H1 (cell line): ENCODE results near the gene ITGA5. TPM values are rescaled to one million over a fixed set of nuclear protein-coding genes. Genes with fewer than 3 reads are reported as not detected.

Experiments used
- CTCF ChIA-PET: fragments of 300-600 bp; sonication (Branson Sonifier 250); formaldehyde crosslinking; loops from one replicate; lab custom pipeline; 2021; ENCODE audit not compliant: partially characterized antibody; lab: Charles Lee
- POLR2A ChIA-PET: fragments of 300-600 bp; sonication (Branson Sonifier 250); formaldehyde crosslinking; loops from one replicate; lab custom pipeline; 2021; ENCODE audit warnings: inconsistent platforms; ENCODE audit not compliant: partially characterized antibody; lab: Charles Lee
- DNase-seq, 2 experiments: peaks; one replicate each; pipeline versions ENCODE4 v3.0.0 to v3.0.0-alpha.2; 2010 to 2022; ENCODE audit warnings: low spot score in 2 of 2, low read depth in 1 of 2, mixed read lengths in 1 of 2
- FAIRE-seq: peaks from 2 replicates; lab custom pipeline; 2011; peaks lifted over from hg19 to GRCh38; lab: Jason Lieb, UNC
- H2AFZ ChIP-seq: 2 replicates; pipeline ENCODE4 v1.8.1; 2012; ENCODE audit warnings: low read length, inconsistent platforms
- H2AK5ac ChIP-seq: 2 replicates; pipeline ENCODE4 v1.6.1; 2013; ENCODE audit warnings: low read depth, low read length
- H2BK120ac ChIP-seq: replicated peaks from 2 replicates; pipeline ENCODE3; 2013; ENCODE audit warnings: low read depth, low read length, inconsistent platforms
- H2BK12ac ChIP-seq: 2 replicates; pipeline ENCODE4 v1.6.1; 2013; ENCODE audit warnings: low read depth, low read length
- H2BK15ac ChIP-seq: 2 replicates; pipeline ENCODE4 v1.6.1; 2013; ENCODE audit warnings: low read length
- H2BK20ac ChIP-seq: 2 replicates; pipeline ENCODE4 v1.6.1; 2013; ENCODE audit warnings: low read length
- H2BK5ac ChIP-seq: 2 replicates; pipeline ENCODE4 v1.6.1; 2013; ENCODE audit warnings: low read depth, low read length
- H3K14ac ChIP-seq: 2 replicates; pipeline ENCODE4 v1.6.1; 2013; ENCODE audit warnings: inconsistent platforms; ENCODE audit not compliant: insufficient read length
- H3K18ac ChIP-seq: 2 replicates; pipeline ENCODE4 v1.6.1; 2013; ENCODE audit warnings: low read length; ENCODE audit errors: extremely low read depth
- H3K23ac ChIP-seq: 2 replicates; pipeline ENCODE4 v1.6.1; 2013; ENCODE audit warnings: inconsistent platforms; ENCODE audit not compliant: insufficient read length
- H3K23me2 ChIP-seq: 2 replicates; pipeline ENCODE4 v1.6.1; 2013; ENCODE audit warnings: low read depth, low read length
- H3K27ac ChIP-seq: 2 replicates; pipeline ENCODE4 v1.6.1; 2011; ENCODE audit warnings: low read depth, low read length, inconsistent platforms
- H3K27me3 ChIP-seq, 4 experiments: replicated peaks in 1 of 4; 1 replicate in 1 of 4; 2 replicates in 3 of 4; pipeline versions ENCODE4 v1.6.1 to v1.8.1; 2011 to 2013; ENCODE audit warnings: low read length in 3 of 4, mild to moderate bottlenecking in 3 of 4, inconsistent platforms in 2 of 4, mixed read lengths in 2 of 4, moderate library complexity in 1 of 4; ENCODE audit not compliant: control insufficient read depth in 3 of 4, insufficient read depth in 3 of 4; ENCODE audit errors: extremely low read depth in 1 of 4
- H3K36me3 ChIP-seq, 4 experiments: 2 replicates each; pipeline versions ENCODE4 v1.6.1 to v1.8.1; 2011 to 2013; ENCODE audit warnings: mild to moderate bottlenecking in 4 of 4, low read length in 3 of 4, moderate library complexity in 2 of 4, control low read depth in 1 of 4, inconsistent platforms in 1 of 4; ENCODE audit not compliant: insufficient read depth in 4 of 4, control insufficient read depth in 2 of 4
- H3K4ac ChIP-seq: replicated peaks from 2 replicates; pipeline ENCODE3; 2013; ENCODE audit warnings: low read length, low read depth, mixed read lengths, inconsistent platforms; ENCODE audit not compliant: insufficient read length
- H3K4me1 ChIP-seq, 4 experiments: replicated peaks in 1 of 4; 1 replicate in 1 of 4; 2 replicates in 3 of 4; pipeline versions ENCODE4 v1.6.1 to v1.8.1; 2011 to 2013; ENCODE audit warnings: low read length in 3 of 4, inconsistent platforms in 2 of 4, mixed read lengths in 1 of 4; ENCODE audit not compliant: insufficient read depth in 4 of 4, control insufficient read depth in 3 of 4
- H3K4me2 ChIP-seq, 2 experiments: 2 replicates each; pipeline versions ENCODE4 v1.6.1 to v1.8.1; 2011 to 2013; ENCODE audit warnings: low read depth in 2 of 2, low read length in 2 of 2, control low read depth in 1 of 2, inconsistent platforms in 1 of 2, mild to moderate bottlenecking in 1 of 2; ENCODE audit not compliant: insufficient read depth in 1 of 2
- H3K4me3 ChIP-seq, 4 experiments: fragments of 200-600, 300-600 bp in 1 of 4; sonication (generic), shearing (Covaris generic), sonication (Bioruptor Twin) in 1 of 4; 2 replicates each; pipeline versions ENCODE4 v1.5.1 to v1.8.1; 2011 to 2016; ENCODE audit warnings: low read length in 4 of 4, low read depth in 3 of 4, control low read depth in 2 of 4, inconsistent platforms in 2 of 4, mild to moderate bottlenecking in 2 of 4, mixed read lengths in 1 of 4, moderate library complexity in 1 of 4; ENCODE audit not compliant: insufficient read depth in 2 of 4; ENCODE audit errors: extremely low read depth in 1 of 4
- H3K56ac ChIP-seq: replicated peaks from 2 replicates; pipeline ENCODE3; 2013; ENCODE audit warnings: low read depth, mild to moderate bottlenecking, mixed read lengths, low read length, inconsistent platforms; ENCODE audit not compliant: insufficient read length
- H3K79me1 ChIP-seq: 2 replicates; pipeline ENCODE4 v1.6.1; 2013; ENCODE audit warnings: low read depth, low read length, control low read depth
- H3K79me2 ChIP-seq, 2 experiments: 2 replicates each; pipeline versions ENCODE4 v1.6.1 to v1.8.1; 2012 to 2013; ENCODE audit warnings: low read length in 2 of 2, mild to moderate bottlenecking in 2 of 2, inconsistent platforms in 1 of 2; ENCODE audit not compliant: insufficient read depth in 2 of 2, control insufficient read depth in 1 of 2
- H3K9ac ChIP-seq, 4 experiments: replicated peaks in 1 of 4; 1 replicate in 1 of 4; 2 replicates in 3 of 4; pipeline versions ENCODE4 v1.6.1 to v1.8.1; 2011 to 2013; ENCODE audit warnings: low read depth in 3 of 4, low read length in 3 of 4, control low read depth in 2 of 4, mild to moderate bottlenecking in 2 of 4, moderate library complexity in 2 of 4, inconsistent platforms in 1 of 4; ENCODE audit errors: extremely low read depth in 1 of 4
- H3K9me3 ChIP-seq, 2 experiments: 2 replicates each; pipeline versions ENCODE4 v1.6.1 to v1.8.1; 2012 to 2013; ENCODE audit warnings: mild to moderate bottlenecking in 2 of 2, moderate library complexity in 2 of 2, control low read depth in 1 of 2, inconsistent platforms in 1 of 2, low read depth in 1 of 2, low read length in 1 of 2, mixed read lengths in 1 of 2; ENCODE audit not compliant: insufficient read depth in 2 of 2
- H4K20me1 ChIP-seq, 2 experiments: replicated peaks in 1 of 2; 2 replicates each; pipeline versions ENCODE3 to v1.8.1; 2011 to 2013; ENCODE audit warnings: inconsistent platforms in 2 of 2, low read length in 2 of 2, mild to moderate bottlenecking in 1 of 2; ENCODE audit not compliant: insufficient read depth in 2 of 2, control insufficient read depth in 1 of 2
- H4K5ac ChIP-seq: 2 replicates; pipeline ENCODE4 v1.6.1; 2013; ENCODE audit warnings: low read length, low read depth, mixed read lengths, inconsistent platforms; ENCODE audit not compliant: insufficient read length
- H4K8ac ChIP-seq: 2 replicates; pipeline ENCODE4 v1.8.0; 2013; ENCODE audit warnings: mild to moderate bottlenecking, moderate library complexity, low read length, inconsistent platforms; ENCODE audit not compliant: insufficient read depth; ENCODE audit errors: extremely low read depth
- H4K91ac ChIP-seq: replicated peaks from 2 replicates; pipeline ENCODE3; 2013; ENCODE audit warnings: low read length, mixed read lengths, inconsistent platforms; ENCODE audit not compliant: insufficient read length
- JUND ChIP-seq: IDR thresholded peaks from 2 replicates; pipeline ENCODE4 v1.6.1; 2011; ENCODE audit warnings: mild to moderate bottlenecking, improper control_type of control experiment, low read length
- RFX5 ChIP-seq: IDR thresholded peaks from 2 replicates; pipeline ENCODE4 v1.6.1; 2011; ENCODE audit warnings: low read depth, low read length, improper control_type of control experiment, borderline replicate concordance
- SRF ChIP-seq: IDR thresholded peaks from 2 replicates; pipeline ENCODE4 v1.6.1; 2011; ENCODE audit warnings: mild to moderate bottlenecking, low read depth, low read length, moderate library complexity
- WGBS, 2 experiments: shearing (Covaris generic) in 1 of 2; methylation state at CpG; one replicate each; pipeline versions ENCODE4 v1.1.6 to v1.1.7; 2013 to 2015; ENCODE audit warnings: low lambda C conversion rate in 2 of 2, mixed read lengths in 2 of 2, inconsistent platforms in 1 of 2, low coverage in 1 of 2, missing lambda C conversion rate in 1 of 2; ENCODE audit not compliant: insufficient replicate concordance in 2 of 2, insufficient coverage in 1 of 2, insufficient read length in 1 of 2; ENCODE audit errors: extremely low coverage in 1 of 2, missing lambda C conversion rate in 1 of 2; 5-methylcytosine and 5-hydroxymethylcytosine counted together
- polyA plus RNA-seq, 7 experiments: library from polyadenylated mRNA; depleted of rRNA in 3 of 7; stranded (reverse) in 5 of 7; unstranded in 2 of 7; fragments of >200 nt in 5 of 7; fragments of 200-250 nt in 2 of 7; gene quantifications; 1 replicate in 5 of 7; 2 replicates in 1 of 7; 4 replicates in 1 of 7; pipeline versions ENCODE4 v1.2.1 to v1.2.3, GENCODE V29; 2011 to 2013; ENCODE audit warnings: missing spikeins in 2 of 7, mixed read lengths in 2 of 7
- total RNA-seq: library from RNA; stranded (reverse); fragmentation: NEBNext Ultra II Directional; extraction: Animal tissue kit (Norgen Biotek cat#: 25700); gene quantifications from 2 replicates; pipeline ENCODE4 v1.2.1, GENCODE V29; 2021

Gene ITGA5
- total and polyA plus RNA-seq, 2 of the 8 experiments (the other 6 are each of a cell fraction or from before 2014, with no cell fraction given), result 11.6 to 19.4 TPM

- Histone ChIP-seq H2BK120ac (no peak overlapping the region), H3K56ac (no peak overlapping the region), H3K9me3 (no peaks in the 10 kb centered on the region), H3K36me3 (peaks cover 0 to 12% (median 4%) of the 10 kb centered on the region in 4 experiments; a peak in 3 of 8 replicates), H2BK5ac (no peak overlapping the region), H3K4ac (no peak overlapping the region), H3K23ac (no peak overlapping the region), H3K27ac (no peak overlapping the region), H2BK20ac (no peak overlapping the region), H2BK15ac (no peak overlapping the region), H2BK12ac (no peak overlapping the region), H3K79me1 (0 out of 2 replicates have a peak, but pooled peaks cover 2% of the 10 kb centered on the region), H3K18ac (no peak overlapping the region), H4K8ac (no peak overlapping the region), H3K4me1 (peaks cover 0 to 11% (median 9%) of the 10 kb centered on the region in 4 experiments; a peak in 6 of 7 replicates), H3K27me3 (peaks cover 0 to 3% (median 1%) of the 10 kb centered on the region in 4 experiments; a peak in 2 of 7 replicates), H4K20me1 (peaks cover 11 to 13% of the 10 kb centered on the region in 2 experiments), H4K5ac (no peak overlapping the region), H3K4me3 (no peak overlapping the region), H2AFZ (no peak overlapping the region), H2AK5ac (no peak overlapping the region), H3K4me2 (no peak overlapping the region), H3K14ac (no peak overlapping the region), H3K9ac (no peak overlapping the region), H3K23me2 (peaks cover 2% of the 10 kb centered on the region; the same call in 1 of the 2 replicates), H3K79me2 (no peaks in the 10 kb centered on the region), H4K91ac (no peak overlapping the region)
- FAIRE-seq (no peak), DNase-seq (no peak)
- 87% methylated on average over 2 of the region's 2 CpGs; no CpG with 5 or more reads in 1 of the 2 experiments for WGBS, 2 experiments
- TF ChIP-seq JUND, result no peak
- TF ChIP-seq SRF, result no peak
- TF ChIP-seq RFX5, result no peak
- ChIA-PET POLR2A (interaction anchor here (0.6 to 1.5 kb wide), 3 partner anchors 9 to 94 kb away, joined by 3 to 4 read pairs (median 4); no protein-coding TSS in a partner anchor), CTCF (interaction anchor here (2.2 to 2.4 kb wide), 2 partner anchors 24 to 83 kb away, joined by 5 to 9 read pairs; no protein-coding TSS in a partner anchor)
Measured at GRCh38 chr12:54375259-54375579, 43.8 kb downstream of the ITGA5 start.
